Inferior parietal cortex (tissue), 1 donor: Measurements from ENCODE around the gene THEMIS.

Experiments used
- DNase-seq: peaks from one replicate; pipeline ENCODE4 v3.0.0-alpha.2; 2016; ENCODE audit errors: extremely low spot score

THEMIS gene

DNA sequence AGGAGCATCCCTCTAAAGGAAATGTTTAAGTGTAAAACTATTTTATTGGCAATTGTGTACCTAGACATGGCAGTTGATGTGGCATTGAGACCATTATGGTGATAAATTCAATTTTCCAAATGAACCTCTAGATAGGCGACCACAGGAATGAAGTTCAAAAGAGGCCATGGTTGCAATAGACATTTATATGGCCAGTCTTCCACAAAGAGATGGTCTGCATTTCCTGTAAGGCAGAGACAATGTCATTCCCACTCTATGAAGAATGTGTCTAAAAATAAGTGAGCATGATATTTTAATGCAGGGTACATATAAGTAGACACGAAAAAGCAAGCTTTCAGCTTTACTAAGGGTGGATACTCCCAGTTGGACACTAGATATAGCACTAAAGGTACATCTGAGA, 40.9 kb downstream of the THEMIS start:
- no peak for DNase-seq

DNA sequence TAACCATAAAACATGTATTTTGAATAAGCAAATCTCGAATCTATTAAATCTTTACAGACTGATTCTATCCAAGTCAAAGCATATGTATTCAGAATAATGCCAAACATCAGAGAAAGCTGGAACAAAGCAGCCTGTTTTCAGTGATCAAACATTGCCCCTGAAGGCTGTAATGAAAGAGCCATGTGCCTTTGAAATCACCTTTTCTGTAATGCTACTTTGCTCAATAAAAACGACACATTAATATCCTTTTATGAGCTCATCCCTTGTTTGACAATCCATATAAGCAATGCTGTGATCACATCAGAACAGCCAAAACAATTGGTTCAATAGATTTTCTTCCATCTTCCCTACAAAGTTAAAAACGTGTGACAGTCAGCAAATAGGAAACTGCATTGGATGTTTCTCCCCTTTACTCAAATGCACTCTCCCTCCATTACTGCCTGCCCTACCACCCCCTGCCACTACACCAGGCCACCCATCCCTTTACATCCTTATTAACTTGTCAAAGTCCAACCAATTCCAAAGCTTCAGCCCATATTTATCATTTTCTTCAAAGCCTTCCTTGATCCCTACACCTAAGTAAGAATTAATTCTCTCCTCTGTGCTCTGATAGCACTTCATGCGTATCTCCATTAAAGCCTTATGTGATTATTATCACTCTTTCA, 42.0 kb downstream of the THEMIS start:
- DNase-seq, result no peak

DNA sequence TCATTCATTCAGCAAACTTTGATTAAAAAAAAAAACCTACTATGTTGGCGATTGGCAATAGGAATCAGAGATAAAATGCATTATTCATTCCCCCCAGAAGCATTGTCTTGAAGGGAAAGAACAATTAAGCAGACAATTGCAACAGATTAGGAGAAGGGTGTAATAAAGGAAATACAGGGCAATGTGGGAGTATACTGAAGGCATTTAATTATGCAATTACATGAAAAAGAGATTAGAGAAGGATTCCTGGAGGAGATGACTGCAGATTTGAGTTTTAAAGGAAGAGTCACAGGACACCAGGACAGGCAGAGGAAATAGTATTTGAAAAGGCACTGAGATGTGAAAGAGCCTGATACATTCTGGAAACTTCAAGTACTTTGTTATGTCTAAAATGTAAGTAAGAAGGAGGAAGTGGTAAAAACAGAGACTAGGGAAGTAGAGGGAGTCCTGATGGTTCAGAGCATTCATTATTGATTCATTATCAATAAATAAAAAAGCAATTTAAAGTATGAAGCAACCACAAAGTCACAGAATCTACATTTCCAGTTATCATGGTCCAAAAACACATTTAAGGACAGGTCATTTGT, 43.7 kb downstream of the THEMIS start:
- no peak for DNase-seq

DNA sequence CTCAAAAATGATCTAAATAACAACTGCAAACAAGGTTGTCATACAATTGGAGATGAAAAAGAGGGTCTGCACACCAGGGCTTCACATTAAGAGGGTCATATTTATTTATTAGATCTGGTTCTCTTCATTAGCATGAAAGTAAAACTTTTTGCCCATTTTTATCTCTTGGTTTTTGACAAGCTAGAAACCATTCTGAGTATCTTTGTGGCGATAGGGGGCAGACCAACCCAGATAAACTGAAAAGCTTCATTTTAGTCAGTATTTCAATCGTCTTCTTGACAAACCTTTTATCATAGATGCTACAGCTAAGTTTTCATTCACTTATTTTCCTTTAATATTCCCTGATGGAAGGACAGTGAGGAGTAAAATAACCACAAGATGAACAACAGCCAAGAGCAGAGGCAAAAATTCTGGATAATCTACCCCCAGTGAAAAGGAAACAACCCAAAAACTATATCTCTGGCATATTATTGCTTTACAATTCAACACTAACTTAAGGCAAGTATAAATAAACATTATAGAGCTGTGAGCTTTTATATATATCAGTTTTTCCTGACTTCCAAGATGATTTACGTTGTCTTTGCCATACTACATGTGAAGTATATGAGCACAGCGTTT, 45.2 kb downstream of the THEMIS start:
- peak; percentile 78 for DNase-seq

GRCh38 chr6:127854009-127854408, 46.8 kb downstream of the THEMIS start:
- DNase-seq, result no peak

- DNase-seq, result no peak
Measured at GRCh38 chr6:127851197-127851596, 49.7 kb downstream of the THEMIS start.

DNA sequence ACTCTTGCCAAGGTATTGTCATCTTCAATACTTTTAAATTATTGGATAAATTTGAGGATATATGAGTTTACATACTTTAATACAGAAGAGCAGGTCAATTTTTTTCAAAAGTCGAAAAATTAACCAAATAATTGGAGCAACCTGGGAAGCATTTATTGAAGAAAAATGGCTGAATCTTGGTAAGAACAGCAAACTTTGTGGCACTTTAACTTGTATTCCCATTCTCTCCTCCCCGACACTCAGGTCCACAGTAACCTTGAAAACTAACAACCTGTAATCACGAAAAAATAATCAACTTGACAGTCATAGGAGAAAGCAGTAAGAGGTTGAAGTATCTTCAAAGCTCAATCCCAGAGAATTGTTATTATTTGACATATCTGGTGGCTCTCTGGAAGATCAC, 55.6 kb downstream of the THEMIS start:
- DNase-seq, result no peak

DNA sequence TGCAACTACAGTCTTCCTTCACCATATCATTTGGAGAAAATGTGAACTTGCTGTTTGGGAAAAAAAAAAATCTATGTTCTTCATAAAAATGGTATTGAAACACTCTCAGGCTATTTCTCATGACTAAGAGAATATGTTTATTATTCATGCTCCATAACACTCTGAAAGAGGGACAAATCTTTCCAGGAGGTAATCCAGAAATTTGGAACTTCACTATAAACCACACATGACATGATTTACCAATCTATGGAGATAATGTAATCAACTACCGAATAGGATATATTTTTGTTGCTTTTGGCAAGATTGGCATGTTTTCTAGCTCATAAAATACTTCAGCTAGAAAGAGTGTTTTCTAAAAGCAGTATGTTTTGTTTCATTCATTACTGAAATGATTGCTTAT, 56.3 kb downstream of the THEMIS start:
- no peak for DNase-seq

- no peak for DNase-seq
Measured at GRCh38 chr6:127843582-127843981, 57.3 kb downstream of the THEMIS start.

DNA sequence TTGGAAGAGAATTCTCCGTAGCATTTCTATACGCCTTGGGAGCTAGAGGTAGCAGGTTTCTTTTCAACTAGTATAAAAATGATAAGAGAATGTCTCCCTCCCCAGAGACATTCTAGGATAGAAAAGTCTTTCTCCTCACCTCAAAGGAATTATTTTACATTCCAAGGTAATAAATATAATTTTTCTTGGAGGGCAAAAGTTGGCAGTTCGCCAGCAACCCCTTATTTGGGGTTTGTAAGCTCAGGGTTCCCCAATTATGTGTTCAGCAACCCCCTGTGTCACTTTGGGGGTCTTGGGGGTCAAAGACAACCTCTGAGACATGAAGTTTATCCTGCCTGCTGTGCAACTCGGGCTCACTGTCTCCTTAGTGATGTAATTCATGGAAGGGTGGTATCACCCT, 58.3 kb downstream of the THEMIS start:
- no peak for DNase-seq

- DNase-seq, result no peak
Measured at GRCh38 chr6:127841811-127842210, 59.0 kb downstream of the THEMIS start.

DNA sequence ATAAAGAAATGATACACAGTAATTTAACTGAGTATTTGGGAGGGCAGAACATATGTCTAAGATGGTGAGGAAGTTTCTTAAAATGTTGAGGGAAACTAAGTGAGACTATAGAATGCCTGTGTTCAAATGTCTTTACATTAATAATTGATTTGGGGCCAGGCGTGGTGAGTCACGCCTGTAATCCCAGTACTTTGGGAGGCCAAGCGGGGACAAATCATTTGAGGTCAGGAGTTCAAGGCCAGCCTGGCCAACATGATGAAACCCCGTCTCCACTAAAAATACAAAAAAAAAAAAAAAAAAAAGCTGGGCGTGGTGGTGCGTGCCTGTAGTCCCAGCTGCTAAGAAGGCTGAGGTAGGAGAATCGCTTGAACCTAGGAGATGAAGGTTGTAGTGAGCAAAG, 66.7 kb downstream of the THEMIS start:
- DNase-seq, result no peak

DNA sequence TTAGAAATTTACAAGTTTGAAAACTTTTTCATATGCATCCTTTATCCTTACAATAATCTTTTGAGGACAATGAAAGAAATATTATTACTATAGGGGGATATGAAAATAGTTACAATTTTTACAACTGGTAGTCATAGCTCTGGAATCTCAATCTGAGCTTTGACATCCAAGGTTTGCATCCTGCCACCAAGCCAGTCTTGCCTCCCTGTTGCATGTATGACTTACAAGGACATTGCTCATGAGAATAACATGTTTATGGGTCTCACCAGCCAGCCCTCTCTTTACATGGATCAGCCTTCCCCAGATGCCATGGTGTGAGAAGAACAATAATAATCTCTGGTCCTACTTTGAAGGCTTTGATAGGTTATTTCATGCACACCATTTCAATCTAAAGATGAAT, 67.5 kb downstream of the THEMIS start:
- no peak for DNase-seq

- DNase-seq, result no peak
Measured at GRCh38 chr6:127832381-127832780, 68.5 kb downstream of the THEMIS start.

- no peak for DNase-seq
Measured at GRCh38 chr6:127824061-127824460, 76.8 kb downstream of the THEMIS start.

- DNase-seq, result no peak
Measured at GRCh38 chr6:127821431-127821830, 79.4 kb downstream of the THEMIS start.

GRCh38 chr6:127818149-127818548, 82.7 kb downstream of the THEMIS start:
- DNase-seq, result no peak

DNA sequence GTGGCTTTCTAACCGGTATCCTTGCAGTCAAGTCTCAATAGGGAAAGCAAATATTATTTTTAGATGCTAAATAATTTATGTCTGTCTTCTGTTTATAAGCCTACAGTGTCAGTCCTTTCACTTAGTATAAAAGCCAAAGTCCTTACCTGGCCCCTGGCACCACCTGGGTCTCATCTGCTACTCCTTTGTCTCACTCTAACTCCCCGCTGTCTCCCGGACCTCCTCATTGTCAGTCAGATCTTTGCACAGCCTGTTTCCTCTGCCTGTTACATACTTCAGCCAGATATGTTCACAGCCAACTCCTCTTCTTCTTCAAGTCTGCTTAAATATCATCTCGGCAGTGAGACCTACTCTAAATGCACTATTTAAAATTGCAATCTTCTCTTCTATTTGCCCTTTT, 84.2 kb downstream of the THEMIS start:
- DNase-seq, result no peak

DNA sequence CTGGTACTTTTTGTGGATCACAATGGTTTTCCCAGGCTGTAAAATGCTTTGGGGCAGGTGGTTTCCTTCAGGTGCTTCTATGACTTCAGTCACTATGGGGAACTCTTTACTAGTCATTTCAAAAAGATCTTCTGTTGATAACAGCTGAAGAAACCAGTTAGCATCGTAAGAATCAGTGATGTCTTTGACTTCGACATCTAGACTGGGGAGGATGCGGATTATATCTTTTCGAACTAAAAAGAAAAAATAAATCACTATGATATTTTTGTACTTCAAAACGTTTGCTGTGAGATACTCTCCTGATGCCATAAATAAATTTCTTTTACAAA, 87.2 kb downstream of the THEMIS start:
- no peak for DNase-seq

DNA sequence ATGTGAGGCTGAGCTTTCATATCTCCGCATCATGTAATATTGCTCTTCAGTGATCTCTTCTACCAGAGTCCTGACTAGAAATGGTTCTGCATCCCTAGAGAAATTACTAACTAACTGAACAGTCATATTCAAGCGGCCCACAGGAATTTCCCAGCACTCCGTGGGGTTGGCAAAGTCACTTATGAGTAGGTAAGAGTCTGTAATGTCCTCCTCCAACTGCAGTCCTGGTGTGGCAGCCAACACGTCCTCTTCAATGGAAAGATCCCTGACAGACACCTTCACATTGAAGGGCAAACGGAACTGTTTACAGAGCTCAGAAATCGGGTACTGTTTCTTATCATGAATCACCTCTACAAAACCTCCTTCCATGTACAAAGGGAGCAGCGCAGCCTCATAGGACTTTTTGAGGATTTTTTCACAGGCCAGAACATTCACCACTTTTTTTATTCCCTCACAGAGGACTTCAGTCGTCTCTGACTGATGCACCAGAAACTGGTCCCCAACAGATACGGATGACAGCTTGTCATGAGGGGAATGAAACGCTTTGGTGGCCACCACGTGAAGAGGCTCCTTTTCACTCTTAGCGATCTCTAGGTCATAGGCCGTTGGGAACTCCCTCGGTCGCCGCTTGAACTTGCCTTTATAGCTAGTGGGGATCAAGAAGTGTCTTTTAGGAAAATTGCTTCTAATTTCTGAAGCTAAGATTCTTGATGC, 87.7 kb downstream of the THEMIS start:
- no peak for DNase-seq

- DNase-seq, result no peak
Measured at GRCh38 chr6:127811900-127812570, 88.8 kb downstream of the THEMIS start.

GRCh38 chr6:127807806-127808517, 92.9 kb downstream of the THEMIS start:
- DNase-seq, result no peak
